Osteocyte (in vitro differentiated cells): ENCODE measurements around the gene PI4KB. TPM values are rescaled to one million over a fixed set of nuclear protein-coding genes. Genes with fewer than 3 reads are reported as not detected.

ENCODE experiments used
- DNase-seq: peaks from one replicate; pipeline ENCODE4 v3.0.0; 2021; ENCODE audit warnings: mixed read lengths; ENCODE audit not compliant: unreplicated experiment; ENCODE audit errors: extremely low spot score
- H3K27ac Mint-ChIP-seq: one replicate; pipeline ENCODE4 v1.8.0; 2021; ENCODE audit warnings: mild to moderate bottlenecking, mixed read lengths; ENCODE audit not compliant: unreplicated experiment
- H3K27me3 Mint-ChIP-seq: one replicate; pipeline ENCODE4 v1.8.0; 2021; ENCODE audit warnings: mixed read lengths; ENCODE audit not compliant: unreplicated experiment
- H3K36me3 Mint-ChIP-seq: one replicate; pipeline ENCODE4 v1.8.0; 2021; ENCODE audit warnings: mixed read lengths; ENCODE audit not compliant: unreplicated experiment
- H3K4me1 Mint-ChIP-seq: one replicate; pipeline ENCODE4 v1.8.0; 2021; ENCODE audit warnings: mixed read lengths; ENCODE audit not compliant: unreplicated experiment
- H3K4me3 Mint-ChIP-seq: one replicate; pipeline ENCODE4 v1.8.0; 2021; ENCODE audit warnings: mild to moderate bottlenecking, moderate library complexity, mixed read lengths; ENCODE audit not compliant: unreplicated experiment
- H3K9me3 Mint-ChIP-seq: one replicate; pipeline ENCODE4 v1.8.0; 2021; ENCODE audit warnings: mixed read lengths; ENCODE audit not compliant: unreplicated experiment
- total RNA-seq: library from RNA; stranded (reverse); gene quantifications from 2 replicates; pipeline ENCODE4 v1.2.1, GENCODE V29; 2021
- TF ChIP-seq, protein P1 (sequence below): fragments of 200-600 bp; sonication (generic); IDR thresholded peaks from 2 replicates; pipeline ENCODE4 v1.5.0; 2021; ENCODE audit warnings: antibody characterized with exemption, mild to moderate bottlenecking, moderate library complexity

PI4KB gene
- total RNA-seq, 1 donor from 2014 or later = 74.1 TPM

- Mint-ChIP-seq H3K4me3 (no peak overlapping the region), H3K9me3 (no peaks in the 10 kb centered on the region), H3K27ac (no peak overlapping the region), H3K36me3 (peaks cover 2% of the 10 kb centered on the region), H3K4me1 (peaks cover 34% of the 10 kb centered on the region), H3K27me3 (no peaks in the 10 kb centered on the region)
- TF ChIP-seq, protein P1, sequence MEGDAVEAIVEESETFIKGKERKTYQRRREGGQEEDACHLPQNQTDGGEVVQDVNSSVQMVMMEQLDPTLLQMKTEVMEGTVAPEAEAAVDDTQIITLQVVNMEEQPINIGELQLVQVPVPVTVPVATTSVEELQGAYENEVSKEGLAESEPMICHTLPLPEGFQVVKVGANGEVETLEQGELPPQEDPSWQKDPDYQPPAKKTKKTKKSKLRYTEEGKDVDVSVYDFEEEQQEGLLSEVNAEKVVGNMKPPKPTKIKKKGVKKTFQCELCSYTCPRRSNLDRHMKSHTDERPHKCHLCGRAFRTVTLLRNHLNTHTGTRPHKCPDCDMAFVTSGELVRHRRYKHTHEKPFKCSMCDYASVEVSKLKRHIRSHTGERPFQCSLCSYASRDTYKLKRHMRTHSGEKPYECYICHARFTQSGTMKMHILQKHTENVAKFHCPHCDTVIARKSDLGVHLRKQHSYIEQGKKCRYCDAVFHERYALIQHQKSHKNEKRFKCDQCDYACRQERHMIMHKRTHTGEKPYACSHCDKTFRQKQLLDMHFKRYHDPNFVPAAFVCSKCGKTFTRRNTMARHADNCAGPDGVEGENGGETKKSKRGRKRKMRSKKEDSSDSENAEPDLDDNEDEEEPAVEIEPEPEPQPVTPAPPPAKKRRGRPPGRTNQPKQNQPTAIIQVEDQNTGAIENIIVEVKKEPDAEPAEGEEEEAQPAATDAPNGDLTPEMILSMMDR = no peak
- DNase-seq = no peak
Measured at GRCh38 chr1:151370211-151370911, 43.1 kb upstream of the PI4KB start.

- H3K27me3 Mint-ChIP-seq = no peaks in the 10 kb centered on the region
- no peak overlapping the region for H3K27ac Mint-ChIP-seq
- peaks cover 2% of the 10 kb centered on the region for H3K36me3 Mint-ChIP-seq
- peaks cover 34% of the 10 kb centered on the region for H3K4me1 Mint-ChIP-seq
- DNase-seq = no peak
- no peak overlapping the region for H3K4me3 Mint-ChIP-seq
- H3K9me3 Mint-ChIP-seq = no peaks in the 10 kb centered on the region
- TF ChIP-seq, protein P1 = no peak
Measured at GRCh38 chr1:151369621-151370048, 42.4 kb upstream of the PI4KB start.

DNA sequence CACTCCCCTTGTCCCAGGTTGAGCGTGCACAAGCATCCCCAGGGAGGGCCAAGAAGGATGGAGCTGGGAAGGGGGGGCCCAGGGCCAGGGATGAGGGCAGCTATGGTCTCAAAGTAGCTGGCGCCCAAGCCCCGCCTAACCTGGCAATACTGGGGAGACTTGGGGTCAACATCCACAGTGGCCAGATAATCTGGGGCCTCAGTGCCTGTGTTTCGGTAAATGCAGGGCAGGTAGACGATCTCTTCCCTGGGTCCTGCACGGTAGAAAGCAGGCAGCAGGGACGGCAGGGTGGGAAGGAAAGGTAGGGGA, 42.0 kb upstream of the PI4KB start:
- no peak overlapping the region for H3K4me3 Mint-ChIP-seq
- peaks cover 2% of the 10 kb centered on the region for H3K36me3 Mint-ChIP-seq
- no peak overlapping the region for H3K27ac Mint-ChIP-seq
- no peaks in the 10 kb centered on the region for H3K27me3 Mint-ChIP-seq
- no peaks in the 10 kb centered on the region for H3K9me3 Mint-ChIP-seq
- DNase-seq = no peak
- peaks cover 34% of the 10 kb centered on the region for H3K4me1 Mint-ChIP-seq
- TF ChIP-seq, protein P1 = no peak

- Mint-ChIP-seq H3K36me3 (peaks cover 2% of the 10 kb centered on the region), H3K4me1 (peaks cover 34% of the 10 kb centered on the region), H3K27me3 (no peaks in the 10 kb centered on the region), H3K4me3 (no peak overlapping the region), H3K27ac (no peak overlapping the region), H3K9me3 (no peaks in the 10 kb centered on the region)
- TF ChIP-seq, protein P1 = no peak
- no peak for DNase-seq
Measured at GRCh38 chr1:151368393-151369301, 41.4 kb upstream of the PI4KB start.
